GM21825 (cell line): ENCODE measurements around the gene WDR37.

Experiments
- ATAC-seq: cut with Tn5 transposase; IDR thresholded peaks from one replicate; pipeline ENCODE4 v1.9.1; 2021; ENCODE audit warnings: mild to moderate bottlenecking, moderate library complexity; ENCODE audit not compliant: unreplicated experiment

The WDR37 gene

GRCh38 chr10:1162481-1163203 lies 106.5 kb downstream of the WDR37 start:
- no peak for ATAC-seq

GRCh38 chr10:1163204-1163660 lies 107.0 kb downstream of the WDR37 start:
- ATAC-seq, result no peak

- no peak for ATAC-seq
These were observed 107.6 kb downstream of the WDR37 start for GRCh38 chr10:1163831-1164230.

- no peak for ATAC-seq
These were observed 110.1 kb downstream of the WDR37 start for GRCh38 chr10:1166101-1166827.

GRCh38 chr10:1166828-1167275 lies 110.7 kb downstream of the WDR37 start:
- ATAC-seq, result no peak

- no peak for ATAC-seq
These were observed 112.6 kb downstream of the WDR37 start for GRCh38 chr10:1168763-1169162.

- ATAC-seq, result no peak
These were observed 113.2 kb downstream of the WDR37 start for GRCh38 chr10:1169186-1169885.

- no peak for ATAC-seq
These were observed 114.0 kb downstream of the WDR37 start for GRCh38 chr10:1169981-1170866.

GRCh38 chr10:1170867-1171180 lies 114.6 kb downstream of the WDR37 start:
- ATAC-seq, result no peak

GRCh38 chr10:1171182-1171581 lies 115.0 kb downstream of the WDR37 start:
- ATAC-seq, result no peak

GRCh38 chr10:1171586-1171985 lies 115.4 kb downstream of the WDR37 start:
- ATAC-seq, result no peak

GRCh38 chr10:1172256-1172984 lies 116.2 kb downstream of the WDR37 start:
- no peak for ATAC-seq

GRCh38 chr10:1173091-1173490 lies 116.9 kb downstream of the WDR37 start:
- ATAC-seq, result no peak

- no peak for ATAC-seq
These were observed 117.8 kb downstream of the WDR37 start for GRCh38 chr10:1174022-1174421.

GRCh38 chr10:1175956-1176565 lies 119.9 kb downstream of the WDR37 start:
- ATAC-seq, result no peak

GRCh38 chr10:1177936-1178335 lies 121.8 kb downstream of the WDR37 start:
- ATAC-seq, result no peak

GRCh38 chr10:1178506-1178905 lies 122.3 kb downstream of the WDR37 start:
- ATAC-seq, result no peak

- ATAC-seq, result no peak
These were observed 123.3 kb downstream of the WDR37 start for GRCh38 chr10:1179346-1180070.

GRCh38 chr10:1180071-1180730 lies 124.0 kb downstream of the WDR37 start:
- ATAC-seq, result no peak
